ENCODE data around the gene NOC2L. TPM values are rescaled to one million over a fixed set of nuclear protein-coding genes. Genes with fewer than 3 reads are reported as not detected.

NOC2L gene
- total and polyA plus RNA-seq, 9 of the 15 experiments (the other 6 are each of a cell fraction or from before 2014, with no cell fraction given), result 4.0 to 410 (median 200) TPM

DNA sequence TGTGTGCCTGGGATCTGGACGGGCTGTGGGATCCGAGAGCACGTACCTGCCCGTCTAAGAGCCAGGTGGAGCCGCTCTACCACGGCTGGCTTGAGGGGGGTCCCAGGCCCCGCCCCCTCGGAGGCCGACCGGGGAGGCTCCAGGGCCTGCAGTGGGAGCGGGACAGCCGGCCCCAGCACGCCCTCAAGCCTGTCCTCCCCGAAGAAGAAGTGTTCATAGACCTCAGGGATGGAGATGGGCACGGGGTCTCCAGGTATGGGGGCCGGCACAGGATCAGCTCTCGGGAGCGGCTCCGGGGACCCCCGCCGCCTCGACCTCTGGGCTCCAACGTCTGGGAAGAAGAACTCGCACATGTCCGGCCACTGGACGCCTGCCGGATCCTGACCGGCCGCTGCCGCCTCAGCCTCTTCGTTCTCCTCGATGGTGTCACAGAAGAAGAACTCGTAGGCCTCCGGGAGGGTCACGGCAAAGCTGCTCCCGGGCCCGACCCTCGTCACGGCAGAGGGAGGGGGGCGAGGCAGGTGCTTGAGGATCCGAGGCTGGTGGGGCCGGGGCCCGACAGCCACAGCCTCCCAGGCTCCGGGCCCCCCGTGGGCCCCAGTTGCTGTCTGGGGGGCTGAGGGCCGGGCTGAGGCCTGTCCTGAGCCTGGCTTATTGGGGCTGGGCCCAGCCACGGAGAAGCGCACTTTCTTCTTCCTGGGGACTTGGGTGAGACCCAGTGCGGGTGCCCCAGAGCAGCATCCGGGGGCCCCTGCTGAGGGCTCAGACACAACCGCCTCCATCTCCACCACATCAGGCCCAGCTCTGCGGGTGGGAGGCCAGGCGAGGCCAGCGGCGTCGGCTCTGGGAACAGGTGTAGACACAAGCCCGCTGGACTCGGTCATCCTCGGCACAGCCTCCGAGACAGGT, 20.0 kb upstream of the NOC2L start:
- CTCF ChIA-PET (ENCODE audit: low intra/inter-chr PET ratio), result interaction anchor here (1.1 kb wide), 1 partner anchor 75 kb away, joined by 4 read pairs; no protein-coding TSS in a partner anchor
- intact Hi-C loops (cut with micrococcal nuclease), result no loop called here

More for the DNA sequence above, 20.0 kb upstream of the NOC2L start:
- no peak overlapping the region for H3K4me2 ChIP-seq (ENCODE audit: insufficient read depth, low read length)
- DNase-seq (ENCODE audit: extremely low read depth in 1 of 4, low spot score in 3 of 4), result no peak
- H3K4me3 ChIP-seq, result no peak overlapping the region
- WGBS (ENCODE audit: insufficient coverage, low coverage, missing lambda C conversion rate), result 33% methylated on average over 59 of the region's 60 CpGs
- no peaks in the 10 kb centered on the region for H3K9me1 ChIP-seq (ENCODE audit: control insufficient read depth, insufficient read depth, low read length)
- no peak overlapping the region for H3K27ac ChIP-seq (ENCODE audit: extremely low read depth, low read depth, low read length)
- peaks cover 13% of the 10 kb centered on the region for H4K20me1 ChIP-seq (replicated peaks; ENCODE audit: control insufficient read depth, insufficient read depth, low read length)
- no peak overlapping the region for H2AFZ ChIP-seq (ENCODE audit: low read depth, low read length)
- BruUV-seq (replicated peaks), result no TSS peak
- in situ Hi-C loops (cut with MboI), result no loop called here
- peaks cover 0 to 82% of the 10 kb centered on the region in 2 experiments; a peak in 3 of 5 replicates for H3K4me1 ChIP-seq (replicated peaks in 1 of 2; ENCODE audit: control insufficient read depth in 2 of 2, insufficient read depth in 2 of 2, low read length in 2 of 2)
- no peaks in the 10 kb centered on the region for H3K9me3 ChIP-seq (replicated peaks; ENCODE audit: control insufficient read depth, insufficient read depth, low read depth, low read length)
- no peaks in the 10 kb centered on the region for H3K79me2 ChIP-seq (ENCODE audit: control insufficient read depth, insufficient read depth, low read length)
- FAIRE-seq, result no peak
- H3K27me3 ChIP-seq (ENCODE audit: control insufficient read depth in 2 of 2, insufficient read depth in 2 of 2, low read length in 2 of 2), result peaks cover 39 to 77% of the 10 kb centered on the region in 2 experiments; a peak in 4 of 5 replicates
- TF ChIP-seq HCFC1 (IDR thresholded peaks at IDR 0.05; ENCODE audit: low read depth, low read length) (no peak), ZFX (CRISPR knock-in tag; IDR thresholded peaks at IDR 0.05) (0 out of 2 replicates have a peak, but pooled peaks have one; percentile 34), POLR2B (IDR thresholded peaks at IDR 0.05; ENCODE audit: low read depth, partially characterized antibody) (no peak)
- TF ChIP-seq, protein P1, sequence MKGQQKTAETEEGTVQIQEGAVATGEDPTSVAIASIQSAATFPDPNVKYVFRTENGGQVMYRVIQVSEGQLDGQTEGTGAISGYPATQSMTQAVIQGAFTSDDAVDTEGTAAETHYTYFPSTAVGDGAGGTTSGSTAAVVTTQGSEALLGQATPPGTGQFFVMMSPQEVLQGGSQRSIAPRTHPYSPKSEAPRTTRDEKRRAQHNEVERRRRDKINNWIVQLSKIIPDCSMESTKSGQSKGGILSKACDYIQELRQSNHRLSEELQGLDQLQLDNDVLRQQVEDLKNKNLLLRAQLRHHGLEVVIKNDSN (CRISPR knock-in tag; IDR thresholded peaks at IDR 0.05), result 0 out of 2 replicates have a peak, but pooled peaks have one; percentile 4
- TF ChIP-seq, protein P2, sequence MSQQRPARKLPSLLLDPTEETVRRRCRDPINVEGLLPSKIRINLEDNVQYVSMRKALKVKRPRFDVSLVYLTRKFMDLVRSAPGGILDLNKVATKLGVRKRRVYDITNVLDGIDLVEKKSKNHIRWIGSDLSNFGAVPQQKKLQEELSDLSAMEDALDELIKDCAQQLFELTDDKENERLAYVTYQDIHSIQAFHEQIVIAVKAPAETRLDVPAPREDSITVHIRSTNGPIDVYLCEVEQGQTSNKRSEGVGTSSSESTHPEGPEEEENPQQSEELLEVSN (IDR thresholded peaks at IDR 0.05; ENCODE audit: borderline replicate concordance in 1 of 2, extremely low read depth in 1 of 2, insufficient read depth in 1 of 2, insufficient read length in 1 of 2, low read depth in 1 of 2, low read length in 1 of 2, poor library complexity in 1 of 2, severe bottlenecking in 1 of 2), result peak in 1 of 2 experiments; percentile 39
- no peaks in the 10 kb centered on the region for H3K36me3 ChIP-seq (ENCODE audit: control insufficient read depth, insufficient read depth, low read length)
- H3K9ac ChIP-seq (ENCODE audit: insufficient read depth in 1 of 2, low read depth in 2 of 2, low read length in 2 of 2), result peak overlapping the region in 1 of 2 experiments; percentile 12; a peak in 1 of 4 replicates
- ATAC-seq, result no peak
- POLR2A ChIA-PET, result interaction anchor here (0.7 kb wide), 1 partner anchor 11 kb away, joined by 3 read pairs; no protein-coding TSS in a partner anchor
